GM12872 (cell line): ENCODE results near the gene FMNL1.

ENCODE experiments used
- TF ChIP-seq, protein P1 (sequence below): IDR thresholded peaks from 3 replicates; pipeline ENCODE4 v1.5.1; 2011; ENCODE audit warnings: low read depth, mild to moderate bottlenecking, low read length, moderate library complexity; ENCODE audit not compliant: insufficient read depth

The FMNL1 gene

GRCh38 chr17:45260204-45260783 is 38.6 kb downstream of the FMNL1 start:
- TF ChIP-seq, protein P1, sequence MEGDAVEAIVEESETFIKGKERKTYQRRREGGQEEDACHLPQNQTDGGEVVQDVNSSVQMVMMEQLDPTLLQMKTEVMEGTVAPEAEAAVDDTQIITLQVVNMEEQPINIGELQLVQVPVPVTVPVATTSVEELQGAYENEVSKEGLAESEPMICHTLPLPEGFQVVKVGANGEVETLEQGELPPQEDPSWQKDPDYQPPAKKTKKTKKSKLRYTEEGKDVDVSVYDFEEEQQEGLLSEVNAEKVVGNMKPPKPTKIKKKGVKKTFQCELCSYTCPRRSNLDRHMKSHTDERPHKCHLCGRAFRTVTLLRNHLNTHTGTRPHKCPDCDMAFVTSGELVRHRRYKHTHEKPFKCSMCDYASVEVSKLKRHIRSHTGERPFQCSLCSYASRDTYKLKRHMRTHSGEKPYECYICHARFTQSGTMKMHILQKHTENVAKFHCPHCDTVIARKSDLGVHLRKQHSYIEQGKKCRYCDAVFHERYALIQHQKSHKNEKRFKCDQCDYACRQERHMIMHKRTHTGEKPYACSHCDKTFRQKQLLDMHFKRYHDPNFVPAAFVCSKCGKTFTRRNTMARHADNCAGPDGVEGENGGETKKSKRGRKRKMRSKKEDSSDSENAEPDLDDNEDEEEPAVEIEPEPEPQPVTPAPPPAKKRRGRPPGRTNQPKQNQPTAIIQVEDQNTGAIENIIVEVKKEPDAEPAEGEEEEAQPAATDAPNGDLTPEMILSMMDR = no peak

GRCh38 chr17:45261577-45262515 is 40.2 kb downstream of the FMNL1 start, which contains the start of gene SPATA32:
TSS of gene SPATA32 (minus strand) at chr17:45262094. CDS start at chr17:45262016, 78 bp downstream.
- TF ChIP-seq, protein P1 = no peak

DNA sequence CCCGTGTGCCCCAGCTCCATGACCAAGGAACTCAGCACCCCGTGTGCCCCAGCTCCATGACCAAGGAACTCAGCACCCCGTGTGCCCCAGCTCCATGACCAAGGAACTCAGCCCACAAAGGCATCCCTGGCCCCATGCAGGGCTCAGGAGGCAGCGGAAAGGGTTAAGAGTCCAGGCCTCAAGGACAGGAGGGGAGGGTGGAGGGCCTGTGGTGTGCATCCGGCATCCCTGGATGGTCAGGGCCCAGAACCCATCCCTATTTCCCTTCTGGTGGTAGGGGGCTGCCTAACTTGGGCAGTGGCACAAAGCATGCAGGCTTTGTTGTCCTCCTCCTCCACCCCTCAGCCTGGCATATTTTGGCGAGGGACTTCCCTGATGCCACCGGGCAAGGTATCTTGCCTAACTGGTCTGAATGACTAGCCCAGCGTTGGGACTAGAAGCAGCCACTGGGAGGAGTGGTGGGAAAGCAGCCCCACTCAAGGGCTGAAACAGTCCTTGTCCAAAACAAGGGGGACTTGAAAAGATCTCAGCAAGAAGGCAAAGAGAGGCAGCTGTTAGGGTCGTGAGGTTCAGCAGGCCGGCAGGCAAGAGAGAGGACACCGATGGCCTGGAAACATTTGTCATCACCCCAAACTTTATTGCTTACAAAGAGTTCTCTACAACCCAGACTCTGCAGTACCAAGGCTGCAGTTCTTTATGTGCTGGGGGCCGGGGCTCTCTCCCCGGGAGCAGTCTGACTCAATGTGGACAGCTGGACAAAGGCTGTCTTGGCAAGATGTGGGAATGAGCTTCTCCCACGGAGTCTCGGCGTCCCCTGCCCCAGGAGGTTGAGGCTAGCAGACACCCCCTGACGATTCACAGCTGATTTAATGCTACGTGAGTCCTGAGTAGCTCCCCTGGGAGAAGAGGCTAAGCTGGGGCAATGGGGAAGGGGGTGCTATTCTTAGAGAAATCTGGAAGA is 41.1 kb downstream of the FMNL1 start:
- TF ChIP-seq, protein P1 = no peak

DNA sequence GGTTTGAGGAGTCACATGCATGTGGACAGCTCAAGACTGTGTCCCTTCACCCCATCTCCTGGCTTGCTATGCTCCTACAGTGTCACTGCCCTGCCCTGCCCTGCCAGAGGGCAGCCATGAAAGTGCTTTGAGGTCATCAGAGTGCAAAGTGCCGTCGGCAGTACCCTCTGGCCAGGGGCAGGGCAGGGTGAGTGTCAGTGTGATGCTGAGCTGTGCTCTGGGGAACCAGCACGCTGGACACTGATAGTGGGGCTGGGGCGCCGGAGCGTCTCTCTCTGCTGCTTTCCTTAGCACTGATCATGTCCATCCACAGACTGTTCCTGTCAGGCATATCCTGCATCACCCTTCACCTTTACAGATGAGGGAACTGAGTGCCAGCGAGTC is 41.8 kb downstream of the FMNL1 start:
- TF ChIP-seq, protein P1 = no peak

GRCh38 chr17:45264430-45264829 is 42.7 kb downstream of the FMNL1 start:
- TF ChIP-seq, protein P1 = no peak

GRCh38 chr17:45264988-45265387 is 43.3 kb downstream of the FMNL1 start:
- TF ChIP-seq, protein P1 = no peak

DNA sequence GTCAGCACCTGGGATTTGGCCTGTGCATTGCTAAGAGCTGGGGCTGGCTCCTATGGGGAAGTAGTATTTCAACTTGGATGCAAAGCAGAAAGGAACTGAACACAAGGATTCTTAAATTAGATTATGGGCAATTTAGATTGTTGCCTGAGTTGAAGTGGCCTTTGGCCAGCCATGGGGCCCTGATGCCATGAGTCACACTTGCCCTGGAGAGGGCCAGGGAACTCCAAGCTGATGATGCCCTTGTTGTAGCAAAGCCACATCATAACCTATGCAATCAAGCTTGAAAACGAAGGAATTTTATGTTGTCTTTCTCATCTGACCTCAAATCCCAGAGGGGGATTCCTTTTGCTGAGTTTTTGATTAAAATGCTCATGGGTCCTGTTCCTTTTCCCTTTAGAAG is 44.1 kb downstream of the FMNL1 start:
- TF ChIP-seq, protein P1 = no peak
